NCI-H1417 (cell line): ENCODE results near the gene PAX5.

Source experiments
- DNase-seq, 3 experiments: peaks; one replicate each; lab custom pipeline; 2025; lab: John Stamatoyannopoulos, UW

Gene PAX5

GRCh38 chr9:37025071-37025822 is 8.8 kb downstream of the PAX5 start:
- DNase-seq, result peak; percentile 15 to 54 (median 27)

- no peak for DNase-seq
Measured at GRCh38 chr9:37017546-37017945, 16.5 kb downstream of the PAX5 start.

GRCh38 chr9:37011530-37011929 is 22.5 kb downstream of the PAX5 start:
- DNase-seq, result no peak

GRCh38 chr9:37010976-37011375 is 23.1 kb downstream of the PAX5 start:
- DNase-seq, result no peak

DNA sequence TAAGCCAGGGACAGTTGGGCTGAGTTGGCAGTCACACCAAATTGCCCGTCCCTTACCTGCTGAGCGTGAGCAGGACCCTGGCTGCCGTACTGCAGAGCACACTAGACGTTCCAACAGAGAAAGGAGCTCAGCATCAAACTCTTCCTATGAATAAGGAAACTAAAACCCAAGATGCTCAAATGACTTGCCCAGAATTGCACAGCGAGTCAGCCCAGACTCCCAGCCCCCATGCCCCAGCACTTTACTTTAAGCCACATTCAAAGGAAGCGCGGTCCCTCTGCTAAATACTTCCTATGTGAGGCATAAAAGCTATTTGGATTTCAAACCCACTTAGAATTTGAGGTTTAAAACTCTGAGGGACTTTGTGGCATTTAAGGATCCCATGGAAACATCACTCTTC is 23.9 kb downstream of the PAX5 start:
- no peak for DNase-seq

GRCh38 chr9:37007295-37007694 is 26.8 kb downstream of the PAX5 start:
- DNase-seq, result no peak

DNA sequence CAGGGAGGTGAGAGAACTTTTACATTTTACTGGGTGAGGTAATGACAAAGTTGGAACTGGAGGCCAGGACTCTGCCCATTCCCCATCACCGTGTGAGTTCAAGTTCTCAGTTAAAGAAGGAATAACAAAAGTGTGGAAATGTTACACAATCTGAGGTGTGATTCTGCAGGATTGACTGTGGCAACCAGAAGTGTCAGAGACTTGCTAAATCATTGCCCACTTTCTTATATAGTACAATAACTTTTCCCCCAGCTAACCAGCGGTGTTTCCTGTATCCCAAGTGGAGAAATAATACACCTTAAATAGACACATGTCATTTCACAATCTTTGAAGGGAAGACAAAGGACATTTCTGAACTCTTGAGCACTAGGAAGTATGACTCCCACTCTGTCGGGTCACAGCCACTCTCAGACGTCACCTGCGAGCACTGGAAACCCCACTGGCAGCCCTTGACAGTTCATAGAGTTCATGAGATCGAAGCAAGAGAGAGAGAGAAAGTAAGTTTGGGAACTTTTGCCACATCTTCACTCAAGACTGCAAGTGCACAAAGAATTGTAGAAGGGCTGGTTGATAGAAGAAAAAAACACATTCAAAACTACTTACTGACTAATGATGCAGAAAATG is 28.4 kb downstream of the PAX5 start:
- no peak for DNase-seq

DNA sequence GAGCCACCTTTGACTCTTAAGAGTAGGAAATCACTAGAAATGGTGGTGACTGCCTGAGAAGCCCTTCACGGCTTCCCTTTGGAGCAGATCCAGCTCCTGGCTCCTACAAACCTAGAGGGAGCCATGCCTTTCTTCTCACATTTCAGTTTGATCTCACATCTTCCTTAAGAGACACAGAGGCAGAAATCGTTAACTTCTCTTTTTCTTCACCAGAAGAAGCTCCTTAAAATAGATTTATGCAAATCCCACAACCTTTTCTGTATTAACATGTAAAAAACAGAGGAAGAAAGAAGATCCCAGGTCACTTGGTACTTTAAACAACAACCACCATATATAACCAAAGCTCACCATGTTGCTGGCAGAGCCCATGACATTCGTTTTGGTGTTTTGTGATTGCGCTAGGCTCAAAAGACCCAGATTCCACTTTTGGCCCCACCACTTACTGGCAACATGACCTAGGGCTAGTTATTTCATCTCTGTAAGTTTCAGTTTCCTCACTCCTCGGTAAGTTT is 29.6 kb downstream of the PAX5 start:
- DNase-seq, result peak in 1 of 3 experiments; percentile 2

GRCh38 chr9:37002413-37003217 is 31.5 kb downstream of the PAX5 start:
- no peak for DNase-seq

- no peak for DNase-seq
Measured at GRCh38 chr9:37002036-37002412, 32.0 kb downstream of the PAX5 start.

GRCh38 chr9:37001459-37001858 is 32.6 kb downstream of the PAX5 start:
- DNase-seq, result no peak

GRCh38 chr9:36999728-37000333 is 34.2 kb downstream of the PAX5 start:
- no peak for DNase-seq

- DNase-seq, result no peak
Measured at GRCh38 chr9:36997414-36997813, 36.7 kb downstream of the PAX5 start.

GRCh38 chr9:36996706-36997086 is 37.4 kb downstream of the PAX5 start:
- no peak for DNase-seq

- peak; percentile 24 to 54 (median 24) for DNase-seq
Measured at GRCh38 chr9:36995927-36996705, 38.0 kb downstream of the PAX5 start.

GRCh38 chr9:36993933-36994764 is 39.9 kb downstream of the PAX5 start:
- DNase-seq, result no peak

- no peak for DNase-seq
Measured at GRCh38 chr9:36992501-36993316, 41.4 kb downstream of the PAX5 start.

DNA sequence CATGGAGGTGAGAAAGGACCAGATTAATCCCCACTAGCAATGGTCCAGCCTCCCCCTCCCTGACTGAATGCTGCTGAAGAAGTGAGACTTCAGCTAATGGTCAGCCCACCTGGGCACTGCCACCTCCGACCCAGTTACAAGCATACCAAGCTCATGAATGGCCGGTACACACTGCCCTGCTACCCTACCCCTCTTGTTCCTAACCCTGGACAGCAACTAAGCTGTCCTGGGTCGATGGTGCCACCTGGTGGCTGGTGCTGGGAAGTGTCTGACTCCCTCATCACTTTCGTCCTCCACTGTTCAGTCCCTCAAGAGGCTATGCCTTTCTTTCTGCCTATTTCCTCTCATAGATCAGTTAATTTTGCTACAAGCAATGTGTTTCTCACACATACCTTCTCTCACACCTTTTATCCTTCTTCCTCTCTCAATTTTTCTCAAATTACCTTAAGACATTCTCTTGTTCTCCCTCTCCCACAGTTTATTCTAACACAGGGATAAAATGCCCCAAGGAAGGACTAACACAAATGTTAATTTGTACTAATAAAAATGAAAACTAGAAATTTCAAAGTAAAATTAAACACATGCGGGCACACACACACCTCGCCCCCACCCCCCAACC is 42.4 kb downstream of the PAX5 start:
- peak; percentile 2 to 51 (median 10) for DNase-seq

- peak in 1 of 3 experiments; percentile 28 for DNase-seq
Measured at GRCh38 chr9:36988848-36989247, 45.2 kb downstream of the PAX5 start.
